Measurements from ENCODE around the gene STAT3. TPM values are rescaled to one million over a fixed set of nuclear protein-coding genes. Genes with fewer than 3 reads are reported as not detected.

The STAT3 gene
- total and polyA plus RNA-seq, 2 of the 13 experiments (the other 11 are each of a cell fraction or from before 2014, with no cell fraction given), result 61.8 to 62.4 TPM

DNA sequence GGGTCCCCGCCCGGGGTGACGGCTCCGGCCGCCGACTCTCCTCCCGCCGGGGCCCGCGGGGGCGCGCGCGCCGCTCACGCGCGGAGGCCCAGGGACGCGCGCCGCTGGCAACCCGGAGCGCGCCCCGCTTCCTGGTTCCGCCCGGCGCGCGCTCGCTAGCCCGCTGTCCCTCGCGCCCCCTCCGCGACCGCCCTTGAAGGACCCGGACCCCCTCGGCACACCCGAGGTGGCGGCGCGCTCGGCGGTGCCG lies 112.0 kb downstream of the STAT3 start, which contains the start of gene STAT5B:
STAT5B (minus strand) TSS at position 33 of the 250 bp plus-strand sequence. CDS start 44,264 bp downstream, outside the sequence.
- H2AFZ ChIP-seq (ENCODE audit: low read length), result no peak within 1 kb of the TSS
- BruUV-seq (replicated peaks), result no TSS peak
- no peak for TF ChIP-seq PTBP1 (IDR thresholded peaks at IDR 0.05; ENCODE audit: low read depth, low read length, poor library complexity, severe bottlenecking)
- TF ChIP-seq POLR2A (IDR thresholded peaks at IDR 0.05; ENCODE audit: insufficient read depth in 1 of 2, low read depth in 2 of 2, low read length in 2 of 2), result peak in 1 of 2 experiments; percentile 67; a peak in 1 of 4 replicates
- TF ChIP-seq MAFG (CRISPR knock-in tag; IDR thresholded peaks at IDR 0.05), result no peak
- TF ChIP-seq ZSCAN31 (CRISPR knock-in tag; IDR thresholded peaks at IDR 0.05; ENCODE audit: low read depth), result peak; percentile 36; the same call in 1 of the 2 replicates
- TF ChIP-seq, protein P1, sequence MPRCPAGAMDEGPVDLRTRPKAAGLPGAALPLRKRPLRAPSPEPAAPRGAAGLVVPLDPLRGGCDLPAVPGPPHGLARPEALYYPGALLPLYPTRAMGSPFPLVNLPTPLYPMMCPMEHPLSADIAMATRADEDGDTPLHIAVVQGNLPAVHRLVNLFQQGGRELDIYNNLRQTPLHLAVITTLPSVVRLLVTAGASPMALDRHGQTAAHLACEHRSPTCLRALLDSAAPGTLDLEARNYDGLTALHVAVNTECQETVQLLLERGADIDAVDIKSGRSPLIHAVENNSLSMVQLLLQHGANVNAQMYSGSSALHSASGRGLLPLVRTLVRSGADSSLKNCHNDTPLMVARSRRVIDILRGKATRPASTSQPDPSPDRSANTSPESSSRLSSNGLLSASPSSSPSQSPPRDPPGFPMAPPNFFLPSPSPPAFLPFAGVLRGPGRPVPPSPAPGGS (CRISPR knock-in tag; IDR thresholded peaks at IDR 0.05), result 0 out of 2 replicates have a peak, but pooled peaks have one; percentile 50
- TF ChIP-seq SIN3A (IDR thresholded peaks at IDR 0.05; ENCODE audit: borderline replicate concordance, low read depth, low read length), result peak; percentile 57; the same call in 1 of the 2 replicates
- 0 out of 2 replicates have a peak, but pooled peaks have one; percentile 53 for TF ChIP-seq ZNF672 (CRISPR knock-in tag; IDR thresholded peaks at IDR 0.05)
- no peak for TF ChIP-seq ZNF644 (CRISPR knock-in tag; IDR thresholded peaks at IDR 0.05; ENCODE audit: low read depth)
- no peak for TF ChIP-seq KMT2A (CRISPR knock-in tag; IDR thresholded peaks at IDR 0.05)
- TF ChIP-seq CENPT (CRISPR knock-in tag; IDR thresholded peaks at IDR 0.05; ENCODE audit: low read depth), result 0 out of 2 replicates have a peak, but pooled peaks have one; percentile 50
- TF ChIP-seq, protein P2, sequence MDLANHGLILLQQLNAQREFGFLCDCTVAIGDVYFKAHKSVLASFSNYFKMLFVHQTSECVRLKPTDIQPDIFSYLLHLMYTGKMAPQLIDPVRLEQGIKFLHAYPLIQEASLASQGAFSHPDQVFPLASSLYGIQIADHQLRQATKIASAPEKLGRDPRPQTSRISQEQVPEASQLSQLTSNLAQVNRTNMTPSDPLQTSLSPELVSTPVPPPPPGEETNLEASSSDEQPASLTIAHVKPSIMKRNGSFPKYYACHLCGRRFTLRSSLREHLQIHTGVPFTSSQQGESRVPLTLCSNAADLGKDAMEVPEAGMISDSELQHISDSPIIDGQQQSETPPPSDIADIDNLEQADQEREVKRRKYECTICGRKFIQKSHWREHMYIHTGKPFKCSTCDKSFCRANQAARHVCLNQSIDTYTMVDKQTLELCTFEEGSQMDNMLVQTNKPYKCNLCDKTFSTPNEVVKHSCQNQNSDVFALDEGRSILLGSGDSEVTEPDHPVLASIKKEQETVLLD (CRISPR knock-in tag; IDR thresholded peaks at IDR 0.05; ENCODE audit: low read depth), result peak; percentile 50
- peak; percentile 60; the same call in 1 of the 2 replicates for TF ChIP-seq ZNF446 (CRISPR knock-in tag; IDR thresholded peaks at IDR 0.05)
- no peak for TF ChIP-seq ZNF891 (CRISPR knock-in tag; IDR thresholded peaks at IDR 0.05)
- CTCF ChIA-PET (ENCODE audit: low intra/inter-chr PET ratio, low total read pairs), result no interaction called here
- DNase-seq (ENCODE audit: low spot score) (no peak), FAIRE-seq (no peak), ATAC-seq (peak; percentile 20; the same call in 2 of the 3 replicates)
- H3K79me2 ChIP-seq (ENCODE audit: insufficient read depth, low read length), result peaks cover 45% of the 10 kb centered on the region
- no peaks in the 10 kb centered on the region for H3K36me3 ChIP-seq (replicated peaks in 1 of 2; ENCODE audit: control insufficient read depth in 1 of 2, insufficient read depth in 2 of 2, low read length in 2 of 2)
- H3K4me1 ChIP-seq (ENCODE audit: insufficient read depth, low read length), result peaks cover 63% of the 10 kb centered on the region
- H3K9ac ChIP-seq (ENCODE audit: insufficient read depth, low read depth, low read length), result peak within 1 kb of the TSS; percentile 92
- H3K4me2 ChIP-seq (ENCODE audit: low read depth, low read length), result peak within 1 kb of the TSS; percentile 97
- in situ Hi-C loops (cut with HindIII; ENCODE audit: extremely low pct_ligation_motif_present, low pct_unique_long_range_greater_than_20kb), result no loop called here
- peaks cover 0 to 9% of the 10 kb centered on the region in 2 experiments; a peak in 2 of 5 replicates for H3K27me3 ChIP-seq (ENCODE audit: control insufficient read depth in 1 of 2, insufficient read depth in 2 of 2, low read length in 2 of 2)
- no CpG with 5 or more reads among the region's 47 CpGs for WGBS (ENCODE audit: low lambda C conversion rate)
- POLR2A ChIA-PET, result interaction anchor here (1.2 to 3.6 kb wide), 5 partner anchors 28 to 588 kb away, joined by 3 to 21 read pairs (median 4); no protein-coding TSS in a partner anchor
- peak within 1 kb of the TSS; percentile 81 to 96 (median 91) for H3K4me3 ChIP-seq (replicated peaks in 1 of 3; ENCODE audit: insufficient read depth in 1 of 3, low read depth in 2 of 3, low read length in 3 of 3)
- H4K20me1 ChIP-seq (ENCODE audit: insufficient read depth, low read length), result no peaks in the 10 kb centered on the region; the same call in 1 of the 2 replicates
- intact Hi-C loops (cut with micrococcal nuclease; ENCODE audit: unreplicated experiment), result no loop called here
- H3K9me3 ChIP-seq (ENCODE audit: low read length), result no peaks in the 10 kb centered on the region
- H3K27ac ChIP-seq (ENCODE audit: extremely low read length, insufficient read depth, low read length), result peak within 1 kb of the TSS; percentile 94
